ENCODE results near the gene BCAS1. TPM values are rescaled to one million over a fixed set of nuclear protein-coding genes. Genes with fewer than 3 reads are reported as not detected.

BCAS1 gene
- polyA plus RNA-seq, 1 donor = 3.6 TPM

GRCh38 chr20:54103067-54103761 is 32.8 kb upstream of the BCAS1 start:
- DNase-seq (ENCODE audit: low read depth) = no peak

GRCh38 chr20:54102543-54102942 is 32.1 kb upstream of the BCAS1 start:
- no peak for DNase-seq (ENCODE audit: low read depth)

- DNase-seq (ENCODE audit: low read depth) = no peak
These were observed 30.2 kb upstream of the BCAS1 start for GRCh38 chr20:54100563-54100962.

GRCh38 chr20:54099894-54100293 is 29.5 kb upstream of the BCAS1 start:
- DNase-seq (ENCODE audit: low read depth) = no peak

GRCh38 chr20:54098047-54098446 is 27.7 kb upstream of the BCAS1 start:
- no peak for DNase-seq (ENCODE audit: low read depth)

- no peak for DNase-seq (ENCODE audit: low read depth)
These were observed 26.8 kb upstream of the BCAS1 start for GRCh38 chr20:54097236-54097529.

GRCh38 chr20:54095824-54096223 is 25.4 kb upstream of the BCAS1 start:
- DNase-seq (ENCODE audit: low read depth) = no peak

GRCh38 chr20:54094268-54094580 is 23.8 kb upstream of the BCAS1 start:
- no peak for DNase-seq (ENCODE audit: low read depth)

GRCh38 chr20:54093423-54094267 is 23.3 kb upstream of the BCAS1 start:
- DNase-seq (ENCODE audit: low read depth) = no peak

- DNase-seq (ENCODE audit: low read depth) = no peak
These were observed 21.6 kb upstream of the BCAS1 start for GRCh38 chr20:54092021-54092420.

- no peak for DNase-seq (ENCODE audit: low read depth)
These were observed 20.7 kb upstream of the BCAS1 start for GRCh38 chr20:54091120-54091480.

GRCh38 chr20:54090230-54091119 is 20.1 kb upstream of the BCAS1 start:
- DNase-seq (ENCODE audit: low read depth) = no peak

- DNase-seq (ENCODE audit: low read depth) = no peak
These were observed 18.0 kb upstream of the BCAS1 start for GRCh38 chr20:54088430-54088829.

GRCh38 chr20:54086507-54087039 is 16.2 kb upstream of the BCAS1 start:
- no peak for DNase-seq (ENCODE audit: low read depth)

- DNase-seq (ENCODE audit: low read depth) = no peak
These were observed 15.5 kb upstream of the BCAS1 start for GRCh38 chr20:54085910-54086309.

GRCh38 chr20:54085425-54085824 is 15.0 kb upstream of the BCAS1 start:
- no peak for DNase-seq (ENCODE audit: low read depth)

GRCh38 chr20:54084727-54085388 is 14.5 kb upstream of the BCAS1 start:
- no peak for DNase-seq (ENCODE audit: low read depth)

- DNase-seq (ENCODE audit: low read depth) = no peak
These were observed 13.8 kb upstream of the BCAS1 start for GRCh38 chr20:54084193-54084592.

- DNase-seq (ENCODE audit: low read depth) = no peak
These were observed 13.1 kb upstream of the BCAS1 start for GRCh38 chr20:54083459-54083858.

GRCh38 chr20:54082100-54082499 is 11.7 kb upstream of the BCAS1 start:
- DNase-seq (ENCODE audit: low read depth) = no peak

GRCh38 chr20:54079652-54080051 is 9.3 kb upstream of the BCAS1 start:
- DNase-seq (ENCODE audit: low read depth) = no peak
